Nephron (organoid): ENCODE measurements around the gene LKAAEAR1.
A peak's percentile ranks its signal among the peaks of the same experiment; 100 is the strongest.

Experiments used
- H3K27ac Mint-ChIP-seq, 3 experiments: 2 replicates each; pipeline ENCODE4 v1.8.0; 2020; ENCODE audit warnings: mixed read lengths in 3 of 3, mild to moderate bottlenecking in 2 of 3, moderate library complexity in 1 of 3
- H3K27me3 Mint-ChIP-seq: 2 replicates; pipeline ENCODE4 v1.8.0; 2021; ENCODE audit warnings: low read depth, mild to moderate bottlenecking, moderate library complexity, mixed read lengths
- H3K36me3 Mint-ChIP-seq: 2 replicates; pipeline ENCODE4 v1.8.0; 2020; ENCODE audit warnings: low read depth, mixed read lengths
- H3K4me1 Mint-ChIP-seq: 2 replicates; pipeline ENCODE4 v1.8.0; 2020; ENCODE audit warnings: mixed read lengths
- H3K4me3 Mint-ChIP-seq, 3 experiments: 2 replicates each; pipeline ENCODE4 v1.8.0; 2020; ENCODE audit warnings: mild to moderate bottlenecking in 3 of 3, mixed read lengths in 3 of 3, moderate library complexity in 2 of 3
- H3K9me3 Mint-ChIP-seq: 2 replicates; pipeline ENCODE4 v1.8.0; 2020; ENCODE audit warnings: mixed read lengths
- CTCF ChIP-seq, 3 experiments: fragments of 200-600 bp; sonication (generic); IDR thresholded peaks; one replicate each; pipeline ENCODE4 v1.5.0; 2021; ENCODE audit warnings: antibody characterized with exemption in 3 of 3; ENCODE audit not compliant: unreplicated experiment in 3 of 3

The LKAAEAR1 gene

GRCh38 chr20:64048402-64049044 lies 35.7 kb downstream of the LKAAEAR1 start:
- Mint-ChIP-seq H3K27me3 (peaks cover 78% of the 10 kb centered on the region), H3K27ac (no peak overlapping the region), H3K4me1 (peaks cover 4% of the 10 kb centered on the region), H3K9me3 (no peaks in the 10 kb centered on the region), H3K4me3 (no peak overlapping the region), H3K36me3 (no peaks in the 10 kb centered on the region)
- TF ChIP-seq CTCF (IDR thresholded peaks at IDR 0.05; ENCODE audit: unreplicated experiment in 3 of 3), result no peak

GRCh38 chr20:64047968-64048401 lies 36.2 kb downstream of the LKAAEAR1 start:
- Mint-ChIP-seq H3K4me1 (no peaks in the 10 kb centered on the region), H3K9me3 (no peaks in the 10 kb centered on the region), H3K27ac (no peak overlapping the region), H3K36me3 (no peaks in the 10 kb centered on the region), H3K4me3 (peak overlapping the region; percentile 27 to 61 (median 56)), H3K27me3 (peaks cover 81% of the 10 kb centered on the region)
- no peak for TF ChIP-seq CTCF (IDR thresholded peaks at IDR 0.05; ENCODE audit: unreplicated experiment in 3 of 3)

- TF ChIP-seq CTCF (IDR thresholded peaks at IDR 0.05; ENCODE audit: unreplicated experiment in 3 of 3), result no peak
- Mint-ChIP-seq H3K27me3 (peaks cover 83% of the 10 kb centered on the region), H3K9me3 (no peaks in the 10 kb centered on the region), H3K4me1 (no peaks in the 10 kb centered on the region), H3K36me3 (no peaks in the 10 kb centered on the region), H3K4me3 (peak overlapping the region in 1 of 3 experiments; percentile 29), H3K27ac (no peak overlapping the region)
Measured at GRCh38 chr20:64047046-64047389, 37.2 kb downstream of the LKAAEAR1 start.

GRCh38 chr20:64045346-64046011 lies 38.7 kb downstream of the LKAAEAR1 start:
- TF ChIP-seq CTCF (IDR thresholded peaks at IDR 0.05; ENCODE audit: unreplicated experiment in 3 of 3), result no peak
- Mint-ChIP-seq H3K4me1 (no peaks in the 10 kb centered on the region), H3K27me3 (peaks cover 83% of the 10 kb centered on the region), H3K4me3 (peak overlapping the region in 1 of 3 experiments; percentile 45), H3K36me3 (no peaks in the 10 kb centered on the region), H3K27ac (no peak overlapping the region), H3K9me3 (no peaks in the 10 kb centered on the region)

- Mint-ChIP-seq H3K36me3 (no peaks in the 10 kb centered on the region), H3K9me3 (no peaks in the 10 kb centered on the region), H3K27me3 (peaks cover 83% of the 10 kb centered on the region), H3K4me3 (peak overlapping the region; percentile 8 to 35 (median 17)), H3K4me1 (no peaks in the 10 kb centered on the region), H3K27ac (no peak overlapping the region)
- TF ChIP-seq CTCF (IDR thresholded peaks at IDR 0.05; ENCODE audit: unreplicated experiment in 3 of 3), result no peak
Measured at GRCh38 chr20:64044484-64045247, 39.5 kb downstream of the LKAAEAR1 start.
